ENCODE measurements around the gene FGD2. TPM values are rescaled to one million over a fixed set of nuclear protein-coding genes. Genes with fewer than 3 reads are reported as not detected.

The FGD2 gene
- total and polyA plus RNA-seq, 10 donors, result 63.4 to 426 (median 270) TPM

- H3K9me3 ChIP-seq, result no peaks in the 10 kb centered on the region
- H3K4me3 ChIP-seq, result no peak overlapping the region
- TF ChIP-seq POLR2AphosphoS5 (IDR thresholded peaks at IDR 0.05), result peak in 2 of 3 donors; percentile 24 to 35
- no peak for TF ChIP-seq CTCF (IDR thresholded peaks at IDR 0.05 in 8 of 11, conservative IDR thresholded peaks at IDR 0.05 in 3 of 11)
- TF ChIP-seq POLR2A (IDR thresholded peaks at IDR 0.05), result no peak
- intact Hi-C loops (cut with DNase I; ENCODE audit: low total_unique reads), result loop anchor here (10.0 kb wide), 1 partner anchor 64 kb away; no protein-coding TSS in a partner anchor
- DNase-seq, result peak; percentile 57
- peaks cover 9 to 73% (median 68%) of the 10 kb centered on the region in 6 donors for H3K36me3 ChIP-seq
- H3K27me3 ChIP-seq (replicated peaks in 1 of 7), result no peaks in the 10 kb centered on the region
- H3K27ac ChIP-seq, result no peak overlapping the region
- H3K4me1 ChIP-seq, result peaks cover 0 to 17% (median 15%) of the 10 kb centered on the region in 6 donors
- WGBS, 5 donors, result 89 to 95% (median 93%) methylated on average over 16 of the region's 16 CpGs
Measured at GRCh38 chr6:36968266-36968977, 37.0 kb upstream of the FGD2 start.

- Histone ChIP-seq H3K27ac (no peak overlapping the region), H3K36me3 (peaks cover 9 to 82% (median 77%) of the 10 kb centered on the region in 6 donors), H3K4me1 (peaks cover 0 to 9% (median 8%) of the 10 kb centered on the region in 6 donors), H3K27me3 (replicated peaks in 1 of 7) (no peaks in the 10 kb centered on the region), H3K9me3 (no peaks in the 10 kb centered on the region), H3K4me3 (no peak overlapping the region)
- 87 to 95% (median 92%) methylated on average over 9 to 14 of the region's 14 CpGs for WGBS, 5 donors
- intact Hi-C loops (cut with DNase I; ENCODE audit: low total_unique reads), result loop anchor here (10.0 kb wide), 1 partner anchor 64 kb away; no protein-coding TSS in a partner anchor
- peak; percentile 32 for DNase-seq
- peak in 1 of 3 donors; percentile 23 for TF ChIP-seq POLR2AphosphoS5 (IDR thresholded peaks at IDR 0.05)
- TF ChIP-seq CTCF (IDR thresholded peaks at IDR 0.05 in 8 of 11, conservative IDR thresholded peaks at IDR 0.05 in 3 of 11), result no peak
Measured at GRCh38 chr6:36969240-36969691, 36.2 kb upstream of the FGD2 start.

GRCh38 chr6:36969988-36970891, 35.2 kb upstream of the FGD2 start:
- peaks cover 10 to 91% (median 86%) of the 10 kb centered on the region in 6 donors for H3K36me3 ChIP-seq
- intact Hi-C loops (cut with DNase I; ENCODE audit: low total_unique reads), result loop anchor here (10.0 kb wide), 1 partner anchor 65 kb away; no protein-coding TSS in a partner anchor
- no peaks in the 10 kb centered on the region for H3K4me1 ChIP-seq
- 89 to 97% (median 93%) methylated on average over 17 of the region's 17 CpGs for WGBS, 5 donors
- no peaks in the 10 kb centered on the region for H3K9me3 ChIP-seq
- DNase-seq, result peak; percentile 58
- no peaks in the 10 kb centered on the region for H3K27me3 ChIP-seq (replicated peaks in 1 of 7)
- H3K27ac ChIP-seq, result no peak overlapping the region
- H3K4me3 ChIP-seq, result no peak overlapping the region
- TF ChIP-seq POLR2A (IDR thresholded peaks at IDR 0.05), result no peak
- no peak for TF ChIP-seq POLR2AphosphoS5 (IDR thresholded peaks at IDR 0.05)
- no peak for TF ChIP-seq CTCF (IDR thresholded peaks at IDR 0.05 in 8 of 11, conservative IDR thresholded peaks at IDR 0.05 in 3 of 11)
